Neural progenitor cell (in vitro differentiated cells): Measurements from ENCODE around the gene KIAA1217. TPM values are rescaled to one million over a fixed set of nuclear protein-coding genes. Genes with fewer than 3 reads are reported as not detected.
A peak's percentile ranks its signal among the peaks of the same experiment; 100 is the strongest.

Experiments used
- DNase-seq: peaks from one replicate; pipeline ENCODE4 v3.0.0-alpha.2; 2016; ENCODE audit warnings: low spot score
- H2AFZ ChIP-seq: fragments of 200-600 bp; sonication (generic); replicated peaks from 2 replicates; pipeline ENCODE4 v1.6.1; 2016; ENCODE audit warnings: antibody characterized with exemption
- H3F3A ChIP-seq: fragments of 200-600 bp; sonication (generic); 2 replicates; pipeline ENCODE4 v1.6.1; 2016; ENCODE audit warnings: antibody characterized with exemption, low read depth
- H3K27ac ChIP-seq: fragments of 200-600 bp; sonication (generic); 2 replicates; pipeline ENCODE4 v1.5.1; 2016; ENCODE audit warnings: mild to moderate bottlenecking
- H3K27me3 ChIP-seq: fragments of 200-600 bp; sonication (generic); 2 replicates; pipeline ENCODE4 v1.6.1; 2016; ENCODE audit warnings: mild to moderate bottlenecking, moderate library complexity
- H3K36me3 ChIP-seq: fragments of 200-600 bp; sonication (generic); 2 replicates; pipeline ENCODE4 v1.5.1; 2016
- H3K4me1 ChIP-seq: fragments of 200-600 bp; sonication (generic); 2 replicates; pipeline ENCODE4 v1.6.1; 2016; ENCODE audit warnings: mixed run types
- H3K4me2 ChIP-seq: fragments of 200-600 bp; sonication (generic); 2 replicates; pipeline ENCODE4 v1.6.1; 2016
- H3K4me3 ChIP-seq: fragments of 200-600 bp; sonication (generic); 2 replicates; pipeline ENCODE4 v1.5.1; 2016
- H3K79me2 ChIP-seq: fragments of 200-600 bp; sonication (generic); 2 replicates; pipeline ENCODE4 v1.6.1; 2016; ENCODE audit warnings: low read depth
- H3K9ac ChIP-seq: fragments of 200-600 bp; sonication (generic); 2 replicates; pipeline ENCODE4 v1.6.1; 2016
- H3K9me3 ChIP-seq: fragments of 200-600 bp; sonication (generic); 2 replicates; pipeline ENCODE4 v1.5.1; 2016; ENCODE audit warnings: low read depth
- H4K20me1 ChIP-seq: fragments of 200-600 bp; sonication (generic); 2 replicates; pipeline ENCODE4 v1.6.1; 2016; ENCODE audit warnings: low read depth
- H3K27ac Mint-ChIP-seq: 3 replicates; pipeline ENCODE4 v1.8.0; 2021; ENCODE audit warnings: mixed read lengths
- H3K27me3 Mint-ChIP-seq: 2 replicates; pipeline ENCODE4 v1.8.0; 2022; ENCODE audit warnings: low read depth, mild to moderate bottlenecking, inconsistent platforms, moderate library complexity, mixed read lengths; ENCODE audit not compliant: insufficient read depth
- H3K36me3 Mint-ChIP-seq: 3 replicates; pipeline ENCODE4 v1.8.0; 2021; ENCODE audit warnings: mixed read lengths
- H3K4me1 Mint-ChIP-seq: 3 replicates; pipeline ENCODE4 v1.8.0; 2021; ENCODE audit warnings: mixed read lengths
- H3K4me3 Mint-ChIP-seq: 3 replicates; pipeline ENCODE4 v1.8.0; 2021; ENCODE audit warnings: mild to moderate bottlenecking, moderate library complexity, mixed read lengths
- H3K9me3 Mint-ChIP-seq: 3 replicates; pipeline ENCODE4 v1.8.0; 2020; ENCODE audit warnings: mixed read lengths
- EZH2 ChIP-seq: fragments of 200-600 bp; sonication (generic); IDR thresholded peaks from 2 replicates; pipeline ENCODE4 v1.6.1; 2017; ENCODE audit warnings: antibody characterized with exemption, mild to moderate bottlenecking, moderate library complexity
- EZH2phosphoT487 ChIP-seq: fragments of 200-600 bp; sonication (generic); IDR thresholded peaks from 2 replicates; pipeline ENCODE4 v1.6.1; 2017; ENCODE audit warnings: antibody characterized with exemption
- total RNA-seq: library from RNA; depleted of rRNA; stranded (reverse); fragments of >200 nt; gene quantifications from 2 replicates; pipeline ENCODE4 v1.2.3, GENCODE V29; 2015; ENCODE audit warnings: low replicate concordance
- TF ChIP-seq, protein P1 (sequence below): fragments of 200-600 bp; sonication (generic); IDR thresholded peaks from 2 replicates; pipeline ENCODE4 v1.5.1; 2017; ENCODE audit warnings: antibody characterized with exemption, mild to moderate bottlenecking

The KIAA1217 gene
- total RNA-seq, 1 donor from 2014 or later = 13.1 TPM

DNA sequence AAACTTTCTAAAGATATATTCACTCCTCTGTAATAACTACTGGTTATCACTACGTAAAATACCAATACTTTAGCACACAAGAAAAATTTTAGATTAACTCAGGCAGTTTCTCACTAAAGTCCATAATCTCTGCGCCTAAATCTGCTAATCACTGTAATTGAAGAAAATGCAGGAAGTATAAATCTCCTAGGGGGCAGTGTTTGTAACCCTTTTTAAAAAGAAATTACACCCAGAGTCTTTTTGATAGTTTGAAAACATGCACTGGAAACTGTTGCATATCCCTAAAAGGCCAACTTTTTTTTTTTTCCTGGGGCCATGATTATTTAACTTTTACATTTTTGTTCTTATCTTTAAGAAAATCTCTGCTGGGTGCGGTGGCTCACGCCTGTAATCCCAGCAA lies 209.6 kb downstream of the KIAA1217 start:
- Histone ChIP-seq H3K9ac (no peak overlapping the region), H3K36me3 (no peaks in the 10 kb centered on the region), H4K20me1 (no peaks in the 10 kb centered on the region), H3K79me2 (no peaks in the 10 kb centered on the region), H3K4me3 (no peak overlapping the region), H3F3A (no peaks in the 10 kb centered on the region), H3K4me1 (peaks cover 17% of the 10 kb centered on the region), H3K9me3 (no peaks in the 10 kb centered on the region), H3K27ac (no peak overlapping the region), H2AFZ (no peak overlapping the region), H3K27me3 (no peaks in the 10 kb centered on the region), H3K4me2 (no peak overlapping the region)
- TF ChIP-seq, protein P1, sequence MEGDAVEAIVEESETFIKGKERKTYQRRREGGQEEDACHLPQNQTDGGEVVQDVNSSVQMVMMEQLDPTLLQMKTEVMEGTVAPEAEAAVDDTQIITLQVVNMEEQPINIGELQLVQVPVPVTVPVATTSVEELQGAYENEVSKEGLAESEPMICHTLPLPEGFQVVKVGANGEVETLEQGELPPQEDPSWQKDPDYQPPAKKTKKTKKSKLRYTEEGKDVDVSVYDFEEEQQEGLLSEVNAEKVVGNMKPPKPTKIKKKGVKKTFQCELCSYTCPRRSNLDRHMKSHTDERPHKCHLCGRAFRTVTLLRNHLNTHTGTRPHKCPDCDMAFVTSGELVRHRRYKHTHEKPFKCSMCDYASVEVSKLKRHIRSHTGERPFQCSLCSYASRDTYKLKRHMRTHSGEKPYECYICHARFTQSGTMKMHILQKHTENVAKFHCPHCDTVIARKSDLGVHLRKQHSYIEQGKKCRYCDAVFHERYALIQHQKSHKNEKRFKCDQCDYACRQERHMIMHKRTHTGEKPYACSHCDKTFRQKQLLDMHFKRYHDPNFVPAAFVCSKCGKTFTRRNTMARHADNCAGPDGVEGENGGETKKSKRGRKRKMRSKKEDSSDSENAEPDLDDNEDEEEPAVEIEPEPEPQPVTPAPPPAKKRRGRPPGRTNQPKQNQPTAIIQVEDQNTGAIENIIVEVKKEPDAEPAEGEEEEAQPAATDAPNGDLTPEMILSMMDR = peak; percentile 23
- no peak for TF ChIP-seq EZH2phosphoT487
- Mint-ChIP-seq H3K27ac (no peak overlapping the region), H3K4me3 (no peak overlapping the region), H3K4me1 (peaks cover 17% of the 10 kb centered on the region), H3K27me3 (no peaks in the 10 kb centered on the region), H3K9me3 (no peaks in the 10 kb centered on the region), H3K36me3 (no peaks in the 10 kb centered on the region)
- DNase-seq = no peak

DNA sequence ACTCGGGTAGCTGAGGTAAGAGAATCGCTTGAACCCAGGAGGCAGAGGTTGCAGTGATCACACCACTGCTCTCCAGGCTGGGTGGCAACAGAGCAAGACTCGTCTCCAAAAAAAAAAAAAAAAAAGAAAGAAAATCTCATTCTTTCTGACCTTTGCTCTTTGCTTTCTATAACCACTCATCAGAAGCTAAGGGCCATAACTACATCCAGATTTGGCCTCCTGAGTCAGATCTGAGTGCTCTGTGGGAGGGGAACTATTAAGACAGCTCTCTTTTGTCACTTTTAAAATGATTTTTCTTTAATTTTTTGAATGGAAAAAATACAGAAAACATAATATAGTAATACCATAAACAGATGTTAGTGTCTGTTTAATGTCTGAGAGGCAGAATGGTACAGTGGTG lies 210.1 kb downstream of the KIAA1217 start:
- Histone ChIP-seq H3K79me2 (no peaks in the 10 kb centered on the region), H4K20me1 (no peaks in the 10 kb centered on the region), H2AFZ (no peak overlapping the region), H3K36me3 (no peaks in the 10 kb centered on the region), H3K27me3 (no peaks in the 10 kb centered on the region), H3K9me3 (no peaks in the 10 kb centered on the region), H3K4me2 (no peak overlapping the region), H3K27ac (no peak overlapping the region), H3K9ac (no peak overlapping the region), H3F3A (no peaks in the 10 kb centered on the region), H3K4me1 (peaks cover 17% of the 10 kb centered on the region), H3K4me3 (no peak overlapping the region)
- Mint-ChIP-seq H3K27me3 (no peaks in the 10 kb centered on the region), H3K36me3 (no peaks in the 10 kb centered on the region), H3K27ac (no peak overlapping the region), H3K4me1 (peaks cover 17% of the 10 kb centered on the region), H3K4me3 (no peak overlapping the region), H3K9me3 (no peaks in the 10 kb centered on the region)
- TF ChIP-seq EZH2 (no peak), EZH2phosphoT487 (no peak)
- TF ChIP-seq, protein P1 = no peak
- DNase-seq = no peak

DNA sequence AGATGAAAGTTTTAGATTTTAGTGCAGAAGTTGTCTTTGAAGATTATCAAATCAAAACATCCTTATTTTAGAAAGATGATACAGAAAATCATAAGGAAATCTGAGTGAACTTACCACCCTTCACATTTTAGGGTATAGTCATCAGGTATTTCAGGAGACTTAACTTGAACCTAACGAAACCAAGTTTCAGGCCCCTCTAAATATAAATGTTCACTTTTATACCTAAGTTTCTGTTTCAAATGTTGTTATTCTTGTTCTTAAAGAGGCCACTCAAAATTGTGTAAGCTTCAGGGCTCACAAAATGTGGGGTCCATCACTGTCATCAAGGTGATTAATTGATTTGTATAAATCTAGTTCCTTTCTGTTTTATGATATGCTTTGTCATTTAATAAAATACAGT lies 216.2 kb downstream of the KIAA1217 start:
- Mint-ChIP-seq H3K9me3 (no peaks in the 10 kb centered on the region), H3K4me1 (no peaks in the 10 kb centered on the region), H3K27ac (no peak overlapping the region), H3K36me3 (no peaks in the 10 kb centered on the region), H3K27me3 (no peaks in the 10 kb centered on the region), H3K4me3 (no peak overlapping the region)
- H3K79me2 ChIP-seq = no peaks in the 10 kb centered on the region
- H3K4me3 ChIP-seq = no peak overlapping the region
- DNase-seq = no peak
- no peaks in the 10 kb centered on the region for H3K36me3 ChIP-seq
- no peaks in the 10 kb centered on the region for H3K4me1 ChIP-seq
- H3F3A ChIP-seq = no peaks in the 10 kb centered on the region
- H3K27ac ChIP-seq = no peak overlapping the region
- no peak overlapping the region for H3K9ac ChIP-seq
- no peaks in the 10 kb centered on the region for H3K9me3 ChIP-seq
- no peak overlapping the region for H3K4me2 ChIP-seq
- H3K27me3 ChIP-seq = no peaks in the 10 kb centered on the region
- H2AFZ ChIP-seq = no peak overlapping the region
- no peaks in the 10 kb centered on the region for H4K20me1 ChIP-seq
- TF ChIP-seq, protein P1 = no peak
- no peak for TF ChIP-seq EZH2
- TF ChIP-seq EZH2phosphoT487 = no peak
